ENCODE results near the gene PHGDH.

DNA sequence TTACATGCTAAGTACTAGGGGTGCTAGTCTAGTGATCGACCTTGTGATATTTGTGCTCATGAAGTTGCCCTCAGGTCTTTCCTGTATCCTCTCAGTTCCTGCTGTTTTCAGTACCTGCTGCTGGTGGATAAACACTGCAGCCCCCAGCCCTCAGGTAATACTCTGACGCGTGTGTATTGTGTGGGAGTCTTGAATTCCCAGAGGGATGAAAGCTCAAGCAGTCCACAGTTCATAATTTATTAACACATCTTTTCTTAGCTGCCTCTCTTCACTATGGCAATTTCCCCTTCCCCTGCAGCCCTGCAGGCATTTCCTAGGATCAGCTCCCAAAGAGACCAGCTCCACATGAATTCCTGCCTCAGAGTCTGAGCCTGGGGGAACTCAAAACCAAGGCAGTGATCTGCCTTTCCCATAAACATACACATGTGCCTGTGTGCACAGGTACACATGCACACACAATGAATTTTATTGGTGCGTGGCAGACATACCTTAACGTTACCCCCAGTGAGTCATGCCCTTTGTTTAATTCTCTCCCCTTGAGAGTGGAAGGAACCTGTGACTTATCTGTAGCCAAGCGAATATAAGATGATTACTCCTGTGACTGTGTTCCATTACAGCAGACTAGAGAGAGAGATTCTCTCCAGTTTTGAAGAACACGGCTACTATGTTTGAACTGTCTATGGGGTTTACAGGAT, 71.0 kb downstream of the PHGDH start:
- TF ChIP-seq SIN3A (IDR thresholded peaks at IDR 0.05; ENCODE audit: borderline replicate concordance, insufficient read depth, low read length) (no peak), POLR2AphosphoS5 (IDR thresholded peaks at IDR 0.05; ENCODE audit: low read depth, low read length) (no peak)
- TF ChIP-seq, protein P1, sequence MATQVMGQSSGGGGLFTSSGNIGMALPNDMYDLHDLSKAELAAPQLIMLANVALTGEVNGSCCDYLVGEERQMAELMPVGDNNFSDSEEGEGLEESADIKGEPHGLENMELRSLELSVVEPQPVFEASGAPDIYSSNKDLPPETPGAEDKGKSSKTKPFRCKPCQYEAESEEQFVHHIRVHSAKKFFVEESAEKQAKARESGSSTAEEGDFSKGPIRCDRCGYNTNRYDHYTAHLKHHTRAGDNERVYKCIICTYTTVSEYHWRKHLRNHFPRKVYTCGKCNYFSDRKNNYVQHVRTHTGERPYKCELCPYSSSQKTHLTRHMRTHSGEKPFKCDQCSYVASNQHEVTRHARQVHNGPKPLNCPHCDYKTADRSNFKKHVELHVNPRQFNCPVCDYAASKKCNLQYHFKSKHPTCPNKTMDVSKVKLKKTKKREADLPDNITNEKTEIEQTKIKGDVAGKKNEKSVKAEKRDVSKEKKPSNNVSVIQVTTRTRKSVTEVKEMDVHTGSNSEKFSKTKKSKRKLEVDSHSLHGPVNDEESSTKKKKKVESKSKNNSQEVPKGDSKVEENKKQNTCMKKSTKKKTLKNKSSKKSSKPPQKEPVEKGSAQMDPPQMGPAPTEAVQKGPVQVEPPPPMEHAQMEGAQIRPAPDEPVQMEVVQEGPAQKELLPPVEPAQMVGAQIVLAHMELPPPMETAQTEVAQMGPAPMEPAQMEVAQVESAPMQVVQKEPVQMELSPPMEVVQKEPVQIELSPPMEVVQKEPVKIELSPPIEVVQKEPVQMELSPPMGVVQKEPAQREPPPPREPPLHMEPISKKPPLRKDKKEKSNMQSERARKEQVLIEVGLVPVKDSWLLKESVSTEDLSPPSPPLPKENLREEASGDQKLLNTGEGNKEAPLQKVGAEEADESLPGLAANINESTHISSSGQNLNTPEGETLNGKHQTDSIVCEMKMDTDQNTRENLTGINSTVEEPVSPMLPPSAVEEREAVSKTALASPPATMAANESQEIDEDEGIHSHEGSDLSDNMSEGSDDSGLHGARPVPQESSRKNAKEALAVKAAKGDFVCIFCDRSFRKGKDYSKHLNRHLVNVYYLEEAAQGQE (IDR thresholded peaks at IDR 0.05; ENCODE audit: insufficient read depth in 1 of 2, low read depth in 2 of 2, low read length in 2 of 2): no peak

All from PFSK-1 (cell line).